Stimulated activated CD4-positive, alpha-beta T cell treated with anti-CD3 and anti-CD28 coated beads, Interleukin-4, amount 100 ng/mL, for 4 hours (primary cell): Measurements from ENCODE around the gene WBP2NL.
A peak's percentile ranks its signal among the peaks of the same experiment; 100 is the strongest.
"Not testable (repeated sequence)": the region's sequence is repeated elsewhere in the genome, so short reads cannot be mapped to it uniquely, and the experiment has no call there.

Experiments
- DNase-seq, 2 experiments: peaks; one replicate each; pipeline ENCODE4 v3.0.0-alpha.2; 2020

WBP2NL gene

DNA sequence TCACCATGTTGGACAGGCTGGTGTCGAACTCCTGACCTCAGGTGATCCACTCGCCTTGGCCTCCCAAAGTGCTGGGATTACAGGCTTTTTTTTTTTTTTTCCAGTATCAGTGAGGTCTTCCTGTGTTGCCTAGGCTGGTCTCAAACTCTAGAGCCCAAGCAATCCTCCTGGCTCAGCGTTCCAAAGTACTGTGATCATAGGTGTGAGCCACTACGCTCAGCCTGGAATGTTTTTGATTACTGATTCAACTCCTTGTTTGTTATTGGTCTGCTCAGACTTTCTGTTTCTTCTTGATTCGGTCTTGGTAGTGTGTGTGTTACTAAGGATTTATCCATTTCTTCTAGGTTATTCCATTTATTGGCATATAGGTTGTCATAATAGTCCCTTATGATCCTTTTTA, 40.7 kb downstream of the WBP2NL start:
- DNase-seq: no peak

DNA sequence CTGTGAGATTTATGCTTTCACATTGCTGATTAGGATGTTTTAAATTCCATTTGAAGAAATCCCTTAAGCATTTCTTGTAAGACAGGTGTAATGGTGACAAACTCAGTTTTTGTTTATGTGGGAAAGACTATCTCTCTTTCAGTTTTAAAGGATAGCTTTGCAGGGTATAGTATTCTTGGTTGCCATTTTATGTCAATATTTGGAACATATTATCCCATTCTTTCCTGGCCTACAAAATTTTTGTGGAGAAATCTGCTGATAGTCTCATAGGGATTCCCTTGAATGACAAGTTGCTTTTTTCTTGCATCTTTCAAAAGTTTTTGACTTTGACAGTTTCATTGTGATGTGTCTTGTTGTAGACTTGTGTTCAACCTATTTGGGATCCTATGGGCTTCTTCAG, 43.2 kb downstream of the WBP2NL start:
- DNase-seq: no peak

DNA sequence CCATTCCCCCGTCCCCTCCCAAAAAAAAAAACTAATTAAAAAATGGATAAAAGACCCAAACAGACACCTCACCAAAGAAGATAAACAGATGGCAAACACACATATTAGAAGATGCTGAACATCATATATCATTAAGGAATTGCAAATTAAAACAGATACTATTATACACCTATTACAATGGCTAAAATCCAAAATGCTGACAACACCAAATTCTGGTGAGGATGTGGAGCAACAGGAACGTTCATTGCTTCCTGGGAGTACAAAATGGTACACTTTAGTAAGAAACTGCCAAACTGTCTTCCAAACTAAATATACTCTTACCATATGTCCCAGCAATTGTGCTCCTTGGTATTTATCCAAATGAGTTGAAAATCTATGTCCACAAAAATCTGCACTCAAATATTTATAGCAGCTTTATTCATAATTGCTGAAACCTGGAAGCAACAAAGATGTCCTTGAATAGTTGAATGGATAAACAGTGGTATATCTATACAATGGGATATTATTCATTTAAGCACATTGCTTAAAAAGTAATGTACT, 52.1 kb downstream of the WBP2NL start:
- no peak for DNase-seq

DNA sequence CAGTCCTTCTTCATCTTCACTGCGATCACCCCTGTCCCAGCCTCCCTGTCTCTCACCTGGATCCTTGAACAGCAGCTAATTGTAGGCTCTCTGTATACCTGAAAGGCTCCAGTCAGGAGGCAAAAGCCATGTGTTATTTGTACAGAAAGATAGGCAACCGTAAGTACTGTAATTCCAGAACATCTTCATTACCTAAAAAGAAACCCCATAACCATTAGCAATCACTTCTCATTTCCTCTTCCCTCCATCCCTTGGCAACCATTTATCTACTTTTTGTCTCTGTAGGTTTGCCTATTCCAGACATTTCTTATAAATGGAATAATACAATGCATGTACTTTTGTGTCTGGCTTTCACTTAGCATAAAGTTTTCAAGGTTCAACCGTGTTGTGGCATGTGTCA, 54.2 kb downstream of the WBP2NL start:
- no peak for DNase-seq

DNA sequence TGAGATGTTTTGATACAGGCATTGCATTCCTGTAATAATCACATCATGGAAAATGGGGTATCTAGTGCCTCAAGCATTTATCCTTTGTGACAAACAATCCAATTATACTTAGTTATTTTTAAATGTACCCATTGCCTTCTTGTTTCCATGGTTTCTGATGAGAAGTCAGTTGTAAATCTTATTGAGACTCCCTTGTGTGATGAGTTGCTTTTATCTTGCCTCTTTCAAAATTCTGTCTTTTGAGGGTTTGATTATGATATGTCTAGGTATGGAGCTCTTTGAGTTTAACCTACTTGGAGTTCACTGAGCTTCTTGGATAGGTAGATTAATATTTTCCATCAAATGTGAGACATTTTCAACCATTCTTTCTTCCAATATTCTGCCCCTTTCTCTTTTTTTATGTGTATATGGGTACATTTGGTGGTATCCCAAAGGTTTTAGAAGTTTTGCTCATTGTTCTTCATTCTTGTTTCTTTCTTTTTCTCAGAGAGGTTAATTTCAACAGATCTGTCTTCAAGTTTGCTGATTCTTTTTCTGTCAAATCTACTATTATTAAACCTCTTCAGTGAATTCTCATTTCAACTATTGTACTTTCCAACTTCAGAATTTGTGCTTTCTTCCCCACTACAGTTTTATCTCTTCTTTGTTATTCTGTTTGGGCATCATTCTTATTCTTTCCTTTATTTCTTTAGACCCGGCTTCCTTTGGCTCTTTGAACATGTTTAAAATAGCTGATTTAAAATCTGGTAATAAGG, 58.3 kb downstream of the WBP2NL start:
- no peak for DNase-seq

DNA sequence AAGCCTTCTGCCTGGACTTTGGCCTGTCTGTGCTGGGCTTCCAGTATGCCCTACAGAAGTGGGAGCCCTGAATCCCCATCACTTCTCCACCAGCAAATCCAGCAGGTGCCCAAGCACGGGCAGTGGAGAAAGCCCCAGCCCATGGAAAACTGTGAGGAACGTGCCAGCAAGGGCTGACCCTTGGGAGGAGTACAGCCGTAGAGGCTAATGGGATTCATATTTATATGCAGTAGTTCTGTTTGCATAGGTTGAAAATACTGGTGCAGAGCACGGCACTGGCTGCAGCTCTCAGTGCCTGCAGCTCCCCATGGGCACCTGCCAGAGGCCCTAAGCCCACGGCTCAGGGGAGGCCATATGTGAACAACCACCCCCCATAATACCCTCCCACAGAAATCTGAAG, 61.9 kb downstream of the WBP2NL start:
- no peak for DNase-seq

DNA sequence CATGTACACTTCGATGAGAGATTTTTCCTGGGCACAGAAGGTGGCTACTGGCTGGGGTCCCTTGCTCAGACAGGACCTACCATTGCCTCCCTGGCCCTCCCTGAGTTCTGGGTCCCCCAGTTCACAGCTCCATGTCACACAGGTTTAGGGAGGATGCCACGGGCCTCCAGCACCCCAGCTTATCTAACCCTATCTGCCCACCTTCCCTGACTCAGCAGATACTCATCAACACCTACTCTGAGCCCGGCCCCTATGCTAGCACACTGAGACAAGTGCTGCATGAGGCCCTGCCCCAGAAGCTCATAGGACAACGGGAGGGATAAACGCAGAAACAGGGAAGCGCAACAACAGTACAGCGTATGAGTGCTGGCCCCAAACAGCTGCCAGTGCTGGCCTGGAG, 62.5 kb downstream of the WBP2NL start:
- no peak for DNase-seq

DNA sequence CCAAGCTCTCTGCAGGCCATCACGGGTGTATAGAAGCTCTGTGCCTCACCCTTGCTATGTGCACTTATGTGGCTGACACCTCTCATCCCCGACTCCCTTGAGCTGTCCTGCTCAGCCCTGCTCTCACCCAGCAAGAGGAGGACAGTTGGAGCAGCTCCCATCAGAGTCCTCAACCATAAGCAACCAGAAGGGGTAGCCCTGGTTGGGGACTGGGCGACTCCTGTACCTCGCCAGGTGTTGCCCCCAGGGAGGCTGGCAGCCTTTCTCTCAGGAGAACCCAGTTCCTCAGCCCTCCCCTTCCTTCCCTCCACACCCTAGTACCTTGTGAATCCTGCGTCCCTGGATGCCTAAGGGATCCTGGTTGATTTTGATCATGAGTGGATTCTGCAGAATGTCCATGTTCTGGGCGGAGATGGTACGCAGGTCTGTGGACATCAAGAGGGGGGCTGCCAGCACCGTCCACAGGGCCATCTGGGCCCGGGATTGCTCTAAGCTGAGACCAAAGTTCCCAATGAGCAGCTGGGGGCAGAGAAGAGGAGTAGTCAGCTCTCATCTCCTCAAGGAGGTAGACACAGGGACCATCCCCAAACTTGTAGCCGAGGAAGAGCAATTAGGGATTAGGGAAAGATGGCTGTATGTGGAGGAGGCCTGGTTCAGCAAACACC, 64.0 kb downstream of the WBP2NL start:
- no peak for DNase-seq

DNA sequence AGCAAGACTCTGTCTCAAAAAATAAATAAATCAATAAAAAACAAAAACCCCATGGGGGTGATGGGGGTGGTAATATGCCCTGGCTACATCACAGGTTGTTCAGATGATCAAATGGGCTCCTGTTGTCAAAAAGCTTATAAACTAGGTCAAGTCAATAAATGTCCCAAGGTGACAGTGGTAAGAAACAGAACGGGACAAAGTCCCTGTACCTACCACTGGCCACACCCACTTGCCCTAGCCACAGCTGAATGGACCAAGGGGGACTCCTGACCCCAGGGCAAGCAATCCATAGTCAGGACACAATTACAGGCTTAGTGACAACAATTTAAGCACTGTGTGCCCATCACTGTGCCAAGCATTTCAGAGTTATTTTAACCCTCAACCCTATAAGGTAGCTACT, 66.0 kb downstream of the WBP2NL start:
- no peak for DNase-seq

DNA sequence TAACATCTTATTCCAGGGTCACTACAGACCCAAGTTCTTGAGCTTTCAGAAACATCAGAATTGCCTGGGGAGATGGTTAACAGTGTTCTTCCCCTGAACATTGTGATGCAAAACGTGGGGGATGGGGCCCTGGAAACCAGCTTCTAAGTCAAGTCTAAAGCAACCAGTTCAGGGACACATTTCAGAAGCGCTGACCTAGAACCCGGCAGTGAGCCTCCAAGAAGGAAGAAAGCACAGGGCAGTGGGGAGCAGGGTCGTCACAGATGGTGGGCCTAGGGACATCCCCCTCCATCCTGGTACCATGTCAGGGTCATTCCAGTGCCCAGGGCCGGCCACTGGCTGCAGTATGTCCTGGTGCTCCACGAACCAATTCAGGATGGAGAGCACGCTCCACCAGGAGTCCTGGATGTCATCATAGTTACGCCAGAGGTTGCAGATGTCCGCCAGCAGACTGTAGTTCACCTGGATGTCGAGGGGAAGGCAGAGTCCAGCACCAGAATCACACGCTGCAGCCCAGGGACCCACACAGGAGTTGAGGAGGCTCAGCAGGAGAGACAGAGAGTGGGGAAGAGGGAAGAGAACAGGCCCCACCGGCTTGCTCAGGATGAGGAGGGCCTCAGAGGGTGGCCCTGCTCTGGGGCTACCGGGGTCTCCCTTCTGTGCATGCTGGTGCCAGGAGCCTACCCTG, 67.0 kb downstream of the WBP2NL start:
- no peak for DNase-seq

DNA sequence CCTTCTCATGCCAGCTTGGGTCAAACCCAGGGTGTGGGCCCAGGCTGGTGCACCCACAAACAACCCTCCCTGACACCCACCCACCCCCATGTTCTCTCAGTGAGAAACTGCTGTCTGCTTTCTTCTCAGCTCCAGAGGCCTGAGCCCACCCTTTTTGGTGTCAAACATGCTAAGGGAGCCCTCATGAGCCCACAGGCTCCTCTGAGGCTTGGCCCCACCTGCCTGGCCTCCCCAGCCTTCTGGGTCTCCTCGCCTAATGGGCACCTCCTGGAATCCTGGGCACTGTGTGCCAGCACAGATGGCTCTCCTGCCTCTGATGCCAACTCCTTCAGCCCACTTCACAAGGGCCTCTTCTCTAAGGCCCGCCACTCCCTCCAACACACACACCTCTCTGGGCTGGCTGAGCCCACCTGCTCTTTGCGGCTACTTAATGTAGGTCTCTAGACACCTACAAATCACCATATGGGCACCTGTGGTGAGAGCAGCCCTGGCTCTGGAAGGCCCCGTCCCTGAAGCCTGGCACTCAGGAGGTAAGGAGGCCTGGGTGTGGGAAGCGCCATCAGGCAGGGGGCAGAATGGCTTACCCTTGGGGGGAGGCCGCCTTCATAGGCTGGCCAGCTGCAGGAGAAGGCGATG, 67.7 kb downstream of the WBP2NL start:
- no peak for DNase-seq

DNA sequence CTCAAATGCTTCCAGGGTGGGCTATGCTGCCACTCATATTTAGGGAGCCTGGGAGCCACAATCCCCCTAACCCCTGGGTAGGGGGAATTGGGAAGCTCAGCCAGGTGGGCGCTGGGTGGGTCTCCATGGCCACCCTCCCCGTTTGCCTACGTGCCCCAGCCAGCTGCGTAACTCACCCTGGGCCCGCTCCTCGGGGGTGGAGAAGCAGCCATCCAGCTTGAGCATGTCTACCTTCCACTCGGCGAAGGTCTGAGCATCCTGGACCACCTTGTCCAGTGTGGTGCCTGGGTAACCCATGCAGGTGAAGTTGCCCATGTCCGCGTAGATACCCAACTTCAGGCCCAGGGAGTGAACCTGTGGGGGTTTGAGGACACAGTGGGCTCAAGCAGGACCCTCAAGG, 68.3 kb downstream of the WBP2NL start:
- no peak for DNase-seq

DNA sequence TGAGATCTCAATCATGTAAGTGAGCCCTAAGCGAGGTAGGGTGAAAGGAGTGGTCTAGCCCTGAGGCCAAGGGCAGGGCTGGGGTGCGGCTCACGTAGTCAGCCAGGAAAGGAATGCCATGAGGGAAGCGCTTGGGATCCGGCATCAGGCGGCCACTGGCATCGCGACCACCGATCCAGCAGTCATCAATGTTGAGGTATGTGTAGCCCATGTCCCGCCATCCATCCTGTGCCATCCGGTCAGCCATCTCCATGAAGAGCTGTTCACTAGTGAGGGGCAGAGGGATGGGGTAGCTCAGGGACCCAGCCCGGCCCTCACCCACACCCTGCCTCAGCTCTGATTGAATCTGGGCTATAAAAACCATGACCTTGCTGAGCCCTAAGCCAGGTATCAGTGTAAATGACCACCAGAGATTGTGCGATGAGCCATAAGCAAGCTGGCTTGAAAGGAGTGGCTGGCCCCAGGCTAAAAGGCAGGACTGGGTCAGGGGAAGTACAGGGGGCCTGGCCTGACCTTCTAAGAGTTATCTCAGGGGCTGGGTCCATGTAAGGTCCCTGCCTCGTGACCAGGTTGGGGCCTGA, 69.2 kb downstream of the WBP2NL start:
- no peak for DNase-seq

DNA sequence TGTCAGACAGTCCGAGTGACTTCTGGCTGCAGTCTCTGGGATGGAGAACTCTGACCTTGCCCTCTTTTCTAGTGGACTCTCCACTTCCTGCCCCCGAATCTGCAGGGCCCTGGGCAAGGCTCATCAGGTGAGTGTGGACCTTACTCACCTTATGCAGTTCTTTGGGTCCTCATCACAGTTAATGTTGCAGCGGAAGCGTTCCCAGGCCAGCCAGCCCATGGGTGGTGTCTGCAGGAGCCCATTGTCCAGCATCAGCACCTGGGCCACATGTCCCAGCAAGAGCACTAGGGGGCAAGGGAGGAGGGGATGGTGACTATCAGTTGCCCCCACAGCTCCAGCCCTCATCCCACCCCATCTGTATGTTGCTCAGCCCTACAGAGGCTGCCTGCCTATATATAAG, 69.7 kb downstream of the WBP2NL start:
- DNase-seq: no peak

DNA sequence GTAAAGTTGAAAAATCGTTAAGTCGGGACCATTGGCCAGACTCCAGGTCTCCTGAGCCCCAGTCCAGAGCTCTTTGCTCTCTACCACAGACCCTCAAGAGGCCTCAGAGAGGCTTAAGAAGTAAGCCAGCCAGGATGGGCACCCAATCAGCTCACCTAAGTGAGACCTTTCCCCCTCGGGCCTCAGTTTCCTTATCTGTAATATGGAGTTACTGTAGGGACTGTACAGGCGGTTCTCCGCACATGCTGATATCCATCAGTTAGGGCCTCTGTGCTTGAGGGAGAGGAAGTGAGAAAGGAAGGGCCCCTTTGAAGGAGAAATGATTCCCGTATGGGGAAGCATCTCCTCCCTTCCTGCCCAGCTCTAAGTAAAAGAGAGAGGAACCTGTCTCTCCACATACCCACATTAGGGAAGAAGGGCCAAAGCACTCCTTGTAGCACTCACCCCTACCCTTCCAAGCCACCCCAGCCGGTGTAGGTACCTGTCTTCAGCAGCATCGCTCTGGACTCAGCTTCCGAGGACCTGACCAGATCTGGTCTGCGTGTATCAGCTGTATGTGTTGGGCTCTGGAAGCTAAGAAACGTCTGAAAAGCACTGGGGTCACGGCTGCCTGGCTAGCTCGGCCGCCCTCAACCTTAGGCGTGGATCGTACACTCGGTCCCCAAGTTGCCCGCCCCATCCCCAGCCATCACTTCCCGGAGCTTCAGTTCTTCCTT, 71.4 kb downstream of the WBP2NL start:
- DNase-seq: no peak

DNA sequence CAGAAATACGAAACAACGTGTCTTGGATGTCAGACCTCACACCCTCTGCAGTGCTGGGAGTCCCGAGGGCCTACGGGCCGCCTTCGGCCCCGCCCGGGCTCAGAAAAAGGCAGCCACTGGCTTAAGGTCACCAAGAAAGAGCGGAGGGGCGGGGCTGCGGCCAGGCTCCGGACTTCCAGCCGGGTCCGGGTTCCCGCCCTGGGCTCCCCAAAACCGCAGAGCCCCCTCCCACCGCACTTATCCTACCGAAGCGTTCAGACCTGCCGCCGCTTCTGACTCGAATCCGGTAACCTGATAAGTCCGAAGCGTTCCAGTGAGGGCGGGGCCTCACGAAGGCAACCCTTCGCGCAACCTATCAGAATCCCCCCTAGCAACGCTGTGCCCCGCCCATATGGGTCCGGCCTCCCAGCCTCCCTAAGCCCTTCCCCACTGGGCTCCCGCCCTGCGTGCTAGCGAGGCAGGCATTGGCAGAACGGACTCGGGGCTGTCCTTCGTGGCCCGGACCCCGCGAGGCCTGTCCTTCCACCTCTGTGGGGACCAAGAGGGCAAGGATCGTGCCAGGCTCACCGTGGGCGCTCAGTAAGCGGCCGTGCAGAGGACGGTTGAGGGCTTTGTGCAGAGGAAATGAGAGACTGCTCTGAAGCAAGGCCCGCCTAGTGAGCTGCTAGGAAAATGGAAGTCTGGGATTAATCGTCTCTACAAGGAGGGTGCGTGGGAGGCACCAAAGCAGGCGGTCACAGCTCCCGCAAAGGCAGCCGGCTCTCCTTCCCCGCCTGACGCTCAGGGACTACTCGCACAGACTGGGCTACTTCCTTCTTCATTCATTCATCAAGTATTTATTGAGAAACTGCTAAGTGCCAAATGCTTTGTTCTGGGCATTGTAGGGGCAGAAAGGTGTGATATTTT, 72.2 kb downstream of the WBP2NL start, which contains the start of gene NAGA:
Gene NAGA (minus strand): TSS at position 296 of the 906 bp plus-strand sequence. CDS start 515 bp downstream, outside the sequence.
- peak; percentile 85 to 88 for DNase-seq

DNA sequence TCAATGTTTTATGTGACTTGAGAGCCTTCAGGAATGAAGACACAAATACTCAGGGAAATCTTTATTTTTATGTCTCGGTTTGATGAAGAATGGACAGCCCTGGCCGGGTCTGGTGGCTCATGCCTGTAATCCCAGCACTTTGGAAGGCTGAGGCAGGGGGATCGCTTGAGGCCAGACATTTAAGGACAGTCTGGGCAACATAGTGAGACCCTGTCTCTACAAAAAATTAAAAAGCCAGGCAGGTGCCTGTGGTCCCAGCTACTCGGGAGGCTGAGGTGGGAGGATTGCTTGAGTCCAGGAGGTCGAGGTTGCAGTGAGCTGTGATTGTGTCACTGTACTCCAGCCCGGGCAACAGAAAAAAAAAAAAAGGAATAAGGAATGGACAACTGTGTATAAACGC, 72.9 kb downstream of the WBP2NL start:
- not testable (repeated sequence) for DNase-seq

DNA sequence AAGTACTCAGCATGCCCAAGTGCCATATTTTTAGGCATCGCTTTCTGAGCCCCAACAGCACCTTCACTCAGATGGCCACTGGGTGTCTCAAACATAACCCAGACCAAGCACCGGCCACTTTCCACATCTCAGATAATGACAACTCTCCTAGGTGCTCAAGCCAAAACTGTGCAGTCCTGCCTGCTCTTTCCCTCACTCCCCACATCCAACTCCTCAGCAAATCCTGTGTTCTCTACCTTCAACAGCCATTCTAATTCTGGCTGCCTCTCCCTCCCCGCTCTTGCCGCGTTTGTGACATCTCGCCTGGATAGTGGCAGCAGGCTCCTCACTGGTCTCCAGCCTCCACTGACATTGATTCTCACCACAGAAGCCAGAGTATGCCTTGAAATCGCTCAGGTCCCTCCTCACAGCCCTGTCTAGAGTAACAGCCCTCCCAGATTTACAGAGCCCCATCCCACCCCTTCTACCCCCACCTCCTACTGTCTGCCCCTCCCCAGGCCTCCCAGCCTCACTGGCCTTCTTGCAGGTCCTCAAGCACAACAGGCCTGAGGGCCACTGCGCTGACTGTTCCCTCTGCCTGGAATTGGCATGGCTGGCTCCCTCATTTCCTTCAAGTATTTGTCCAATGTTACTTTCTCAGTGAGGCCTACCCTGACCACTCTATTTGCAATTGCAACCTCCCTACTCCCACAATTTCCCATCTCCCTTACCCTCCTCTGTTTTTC, 74.2 kb downstream of the WBP2NL start:
- no peak for DNase-seq

DNA sequence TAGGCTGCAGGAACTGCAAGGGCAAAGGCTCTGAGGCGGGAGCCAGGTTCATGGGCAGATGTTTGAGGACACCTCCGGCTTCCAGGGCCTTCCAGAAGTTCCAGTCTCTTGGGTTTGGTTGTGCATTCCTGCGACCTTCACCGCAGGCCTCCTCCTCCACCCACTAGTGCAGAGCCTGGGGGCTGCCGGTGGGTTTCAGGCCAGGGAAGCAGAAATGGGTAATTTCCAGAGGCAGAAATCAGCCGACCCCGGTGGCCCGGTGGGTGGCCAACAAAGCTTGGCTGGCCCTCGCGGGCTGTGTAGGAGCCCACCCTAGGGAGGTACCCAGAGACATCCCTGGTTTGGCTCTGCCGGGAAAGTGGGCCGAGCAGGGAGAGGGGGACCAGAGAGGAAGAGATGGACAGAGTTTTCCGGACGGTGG, 75.0 kb downstream of the WBP2NL start:
- DNase-seq: no peak

DNA sequence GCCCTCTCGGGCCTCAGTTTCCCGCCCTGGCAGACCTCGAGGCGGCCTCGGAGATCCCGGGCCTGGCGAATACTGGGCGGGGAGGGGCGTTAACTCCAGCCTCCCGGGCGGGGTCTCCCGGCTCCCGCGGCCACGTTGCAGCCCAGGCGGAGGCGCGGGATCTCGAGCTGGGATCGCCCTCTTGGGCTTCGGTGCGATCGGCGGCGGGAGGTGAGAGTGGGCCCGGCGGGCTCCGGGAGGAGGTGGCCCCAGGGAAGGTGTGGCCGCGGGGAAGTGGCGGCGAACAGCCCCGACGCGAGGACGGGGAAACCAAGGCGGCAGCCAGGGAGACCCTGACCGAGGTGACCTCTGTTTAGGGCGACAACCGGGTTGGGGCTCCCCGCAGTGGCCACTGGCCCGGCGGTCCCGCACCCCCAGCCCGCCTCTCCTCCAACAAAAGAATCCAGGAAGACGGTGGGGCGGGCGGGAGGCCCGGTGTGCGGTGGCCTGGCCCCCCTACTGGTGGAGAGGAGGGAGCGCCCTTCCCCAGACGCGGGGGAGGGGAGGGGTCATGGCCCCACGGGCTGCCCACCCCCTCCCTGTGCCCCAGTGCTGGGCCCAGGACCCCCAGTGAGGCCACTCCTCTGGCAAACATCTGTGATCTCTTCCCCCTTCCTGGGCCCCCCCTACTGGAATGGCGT, 75.7 kb downstream of the WBP2NL start, which contains the start of gene PHETA2:
Gene PHETA2 (plus strand): TSS at position 117 of the 680 bp plus-strand sequence. CDS start 3,046 bp downstream, outside the sequence.
- DNase-seq: peak; percentile 32 to 56
